Measurements from ENCODE around the gene NFATC3.

NFATC3 gene

DNA sequence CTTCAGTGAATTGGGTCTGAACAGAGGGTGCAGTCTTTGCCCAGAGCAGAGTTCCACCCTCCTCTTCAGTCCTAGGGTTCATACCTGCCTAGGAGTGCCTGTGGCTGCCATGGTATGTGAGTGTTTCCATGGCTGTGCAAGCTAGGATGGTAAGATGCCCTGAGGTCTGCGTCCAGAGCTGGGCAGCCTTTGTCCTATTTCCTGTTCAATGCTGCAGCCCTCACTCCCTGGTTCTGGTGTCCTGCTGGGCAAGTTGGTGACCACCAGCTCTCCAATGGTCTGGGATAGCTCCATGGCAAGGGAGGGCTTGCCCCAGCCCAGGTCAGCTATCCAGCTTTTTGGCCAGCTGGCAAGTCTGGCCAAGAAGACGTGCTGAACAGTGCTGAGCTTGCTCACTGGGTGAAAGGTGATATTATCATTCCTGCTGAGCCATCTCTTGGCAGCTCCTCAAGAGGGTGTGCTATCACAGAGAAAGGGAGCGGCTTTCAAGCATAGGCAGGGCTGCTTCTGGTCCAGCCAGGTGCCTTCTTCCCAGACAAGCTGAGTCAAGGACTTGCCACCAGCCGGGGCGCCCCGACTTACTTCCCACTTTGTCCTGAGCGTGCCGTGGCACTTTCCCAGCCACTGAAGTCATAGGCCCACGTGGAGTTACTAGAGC lies 13.0 kb upstream of the NFATC3 start:
- DNase-seq (ENCODE audit: low read depth), result no peak

DNA sequence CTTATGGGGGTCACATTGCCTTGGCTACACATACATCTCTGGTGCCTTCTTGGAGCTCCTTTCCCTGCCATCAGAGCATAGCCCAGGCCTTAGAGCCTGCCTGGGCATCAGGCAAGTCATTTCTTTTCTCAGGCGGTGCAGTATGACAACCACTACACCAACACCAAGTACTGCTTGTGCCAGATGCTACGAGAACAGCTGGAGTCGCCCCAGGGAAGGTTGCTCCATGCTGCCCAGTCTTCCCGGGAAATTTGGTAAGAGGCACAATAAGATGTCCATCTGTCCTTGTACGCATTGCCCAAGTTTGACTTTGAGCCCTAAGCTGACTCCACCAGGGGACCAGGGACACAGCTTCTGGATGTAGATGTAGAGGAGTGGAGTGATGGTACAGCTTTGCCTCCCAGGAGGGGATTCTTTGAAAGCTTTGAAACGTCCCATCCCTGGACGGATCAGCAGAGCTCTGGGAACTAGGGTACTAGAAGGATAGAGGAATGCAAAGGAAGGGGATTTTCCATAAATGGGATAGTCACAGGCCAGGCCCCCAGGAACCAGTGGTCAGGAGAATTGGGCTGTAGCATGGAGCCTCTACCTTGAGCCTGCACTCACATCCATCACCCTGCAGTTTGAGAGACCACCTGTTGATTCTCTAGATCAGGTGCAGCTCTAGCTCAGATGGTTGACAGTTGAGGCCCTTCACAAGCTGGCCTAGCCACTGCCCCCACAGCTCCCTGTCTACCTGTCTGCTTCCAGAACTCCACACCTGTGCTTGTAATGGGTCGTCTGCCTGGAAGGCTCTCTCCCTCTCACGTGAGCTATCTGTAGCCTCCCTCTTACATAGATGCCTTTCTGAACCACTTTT lies 11.0 kb upstream of the NFATC3 start:
- DNase-seq (ENCODE audit: low read depth), result no peak

DNA sequence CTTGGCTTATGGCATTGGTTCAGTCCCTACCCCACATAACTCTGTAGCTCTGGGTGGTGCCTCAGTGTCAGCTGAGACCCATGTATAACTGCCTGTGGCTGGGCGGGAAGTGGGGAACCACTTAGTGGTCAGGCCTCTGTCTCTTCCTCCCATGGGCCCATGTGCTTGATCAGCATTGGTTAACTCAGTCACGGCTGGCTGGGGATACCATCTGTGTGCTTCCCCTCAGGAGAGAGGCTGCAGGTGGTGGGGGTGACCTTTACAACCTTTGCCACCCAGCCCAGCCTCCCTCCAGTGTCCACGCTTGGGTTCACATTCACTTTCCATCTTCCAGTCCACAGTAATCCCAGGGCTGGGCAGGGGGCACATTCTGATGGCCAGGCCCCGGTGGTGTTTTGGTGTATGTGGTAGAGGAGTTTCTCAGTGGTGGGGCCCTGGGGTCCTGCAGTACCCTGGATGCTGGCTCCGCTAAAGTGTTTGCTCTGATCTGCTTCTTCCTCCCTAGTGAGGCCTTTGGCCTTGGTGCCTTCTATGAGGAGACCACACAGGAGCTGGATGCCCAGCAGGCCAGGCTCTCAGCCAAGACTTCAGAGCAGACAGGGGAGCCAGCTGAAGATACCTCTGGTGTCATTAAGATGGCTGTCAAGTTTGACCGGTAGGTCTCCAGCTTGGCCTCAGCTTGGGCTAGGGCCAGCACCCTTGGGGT lies 10.2 kb upstream of the NFATC3 start:
- peak; percentile 47 for DNase-seq (ENCODE audit: low read depth)

DNA sequence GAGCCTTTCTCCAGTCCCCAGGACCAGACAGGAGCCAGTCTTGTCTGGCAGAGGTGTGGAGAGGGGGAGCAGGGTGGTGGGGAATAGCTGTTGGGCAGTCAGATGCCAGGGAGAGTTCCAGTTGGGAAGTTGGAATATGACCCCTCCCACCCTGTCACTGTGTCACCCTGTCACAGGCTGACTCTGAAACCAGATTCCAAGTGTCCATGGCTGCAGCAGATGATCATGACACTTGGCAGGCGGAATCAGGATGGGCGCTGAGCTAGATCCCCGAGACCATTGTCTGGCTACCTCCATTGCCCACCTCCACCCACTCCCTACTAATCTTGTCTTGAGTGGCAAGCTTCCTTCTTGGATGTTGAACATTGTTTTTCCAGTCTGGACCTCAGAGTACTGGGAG lies 9.2 kb upstream of the NFATC3 start:
- DNase-seq (ENCODE audit: low read depth), result no peak

DNA sequence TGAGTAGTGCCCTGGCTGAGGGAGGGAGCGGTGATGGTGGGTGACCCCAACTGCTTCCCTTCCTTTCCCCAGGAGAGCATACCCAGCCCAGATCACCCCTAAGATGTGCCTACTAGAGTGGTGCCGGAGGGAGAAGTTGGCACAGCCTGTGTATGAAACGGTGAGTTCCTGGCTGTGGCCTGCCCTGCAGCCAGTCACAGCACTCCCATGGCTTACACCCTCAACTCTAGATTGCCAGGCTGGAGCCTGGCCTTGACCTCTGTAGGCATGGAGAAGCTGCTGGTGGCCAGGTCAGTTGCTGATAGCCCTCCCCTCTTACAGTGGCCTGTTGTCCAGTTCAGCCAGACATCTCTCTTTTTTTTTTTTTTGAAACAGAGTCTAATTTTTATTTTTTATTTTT lies 8.6 kb upstream of the NFATC3 start:
- no peak for DNase-seq (ENCODE audit: low read depth)

DNA sequence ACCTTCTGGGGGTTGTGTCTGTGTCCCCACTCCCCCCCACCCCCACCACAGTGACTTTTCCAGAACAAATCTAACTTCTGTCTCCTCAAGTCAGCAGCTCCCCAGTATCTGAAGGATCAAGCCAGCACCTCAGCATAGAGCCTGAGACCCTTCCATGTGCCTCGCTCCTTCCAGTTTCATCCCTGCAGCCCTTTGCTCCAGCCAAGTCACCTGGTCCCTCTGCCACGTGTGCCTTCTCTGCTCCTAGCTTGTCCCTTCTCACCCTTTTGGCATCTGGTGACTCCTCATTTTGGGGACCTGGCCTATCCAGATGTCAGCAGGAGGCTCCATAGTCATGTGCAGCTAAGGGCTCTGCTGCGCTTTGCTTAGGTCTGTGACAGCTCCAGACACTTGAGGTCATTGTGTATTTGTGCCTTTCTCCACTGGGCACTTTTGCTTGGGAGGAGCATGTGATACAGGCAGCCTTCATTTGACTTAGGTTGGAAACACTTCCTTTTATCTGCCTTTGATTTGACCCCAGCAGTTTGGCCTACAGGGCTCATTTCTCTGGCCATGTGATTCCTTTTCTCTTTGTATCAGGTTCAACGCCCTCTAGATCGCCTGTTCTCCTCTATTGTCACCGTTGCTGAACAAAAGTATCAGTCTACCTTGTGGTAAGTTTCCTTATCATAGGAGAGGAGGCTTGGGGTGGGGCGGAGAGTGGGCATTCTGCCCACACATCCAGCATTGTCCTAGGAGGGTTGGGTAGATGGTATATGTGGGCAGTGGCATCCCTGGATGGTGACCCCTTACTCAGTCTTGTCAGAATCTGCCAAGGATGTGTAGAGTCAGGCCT lies 7.1 kb upstream of the NFATC3 start:
- no peak for DNase-seq (ENCODE audit: low read depth)

DNA sequence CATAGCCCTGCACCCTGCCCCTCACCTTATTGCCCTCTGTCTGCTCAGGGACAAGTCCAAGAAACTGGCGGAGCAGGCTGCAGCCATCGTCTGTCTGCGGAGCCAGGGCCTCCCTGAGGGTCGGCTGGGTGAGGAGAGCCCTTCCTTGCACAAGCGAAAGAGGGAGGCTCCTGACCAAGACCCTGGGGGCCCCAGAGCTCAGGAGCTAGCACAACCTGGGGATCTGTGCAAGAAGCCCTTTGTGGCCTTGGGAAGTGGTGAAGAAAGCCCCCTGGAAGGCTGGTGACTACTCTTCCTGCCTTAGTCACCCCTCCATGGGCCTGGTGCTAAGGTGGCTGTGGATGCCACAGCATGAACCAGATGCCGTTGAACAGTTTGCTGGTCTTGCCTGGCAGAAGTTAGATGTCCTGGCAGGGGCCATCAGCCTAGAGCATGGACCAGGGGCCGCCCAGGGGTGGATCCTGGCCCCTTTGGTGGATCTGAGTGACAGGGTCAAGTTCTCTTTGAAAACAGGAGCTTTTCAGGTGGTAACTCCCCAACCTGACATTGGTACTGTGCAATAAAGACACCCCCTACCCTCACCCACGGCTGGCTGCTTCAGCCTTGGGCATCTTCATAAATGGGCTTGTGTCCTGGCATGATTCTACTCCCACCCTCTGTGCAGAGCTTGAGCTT lies 6.3 kb upstream of the NFATC3 start:
- no peak for DNase-seq (ENCODE audit: low read depth)

DNA sequence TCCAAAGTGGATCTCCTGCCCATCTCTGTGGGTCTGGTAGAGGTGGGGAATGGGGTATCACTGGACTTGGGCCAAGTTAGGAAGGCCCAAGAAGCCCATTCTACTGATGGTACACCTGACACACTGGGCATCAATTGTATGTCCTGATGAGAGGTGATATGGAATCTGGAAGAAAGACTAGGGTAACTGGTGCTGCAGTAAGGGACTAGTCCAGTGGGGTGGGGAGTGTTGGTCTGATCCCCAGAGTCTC lies 5.9 kb upstream of the NFATC3 start:
- DNase-seq (ENCODE audit: low read depth), result no peak

DNA sequence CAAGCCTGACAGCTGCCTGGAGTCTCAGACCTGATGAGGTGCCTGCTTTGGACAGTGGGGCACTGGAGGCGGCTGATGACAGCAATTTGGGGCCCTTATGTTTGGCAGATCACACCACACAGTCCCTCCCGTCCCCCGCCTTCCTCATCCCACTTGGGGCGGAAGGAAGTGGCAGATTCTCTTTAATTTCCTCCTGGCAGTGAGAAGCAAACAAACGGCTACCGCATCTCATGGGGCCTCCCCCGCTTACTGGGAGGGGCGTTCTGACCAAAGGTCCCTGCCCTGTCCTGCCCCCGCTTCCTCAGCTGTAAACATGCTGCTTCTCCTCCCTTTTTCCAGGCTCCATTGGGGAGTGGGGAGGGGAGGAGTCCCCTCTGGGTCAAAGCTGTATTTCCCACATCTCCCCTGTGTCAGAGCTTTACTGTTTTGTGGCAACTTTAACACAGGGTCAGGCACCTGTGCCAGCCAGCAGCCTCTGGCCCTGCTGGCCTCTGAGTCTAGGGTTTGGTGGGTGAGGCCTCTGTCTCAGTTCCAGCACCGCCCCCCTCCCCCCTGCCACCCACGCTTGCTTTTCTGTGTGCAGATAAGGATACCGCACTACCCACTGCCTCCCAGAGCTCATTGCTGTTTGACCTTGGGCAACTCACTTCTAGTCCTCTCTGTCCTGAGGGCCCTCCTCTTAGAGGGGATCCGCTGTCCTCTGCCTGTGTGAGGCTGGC lies 5.4 kb upstream of the NFATC3 start:
- DNase-seq (ENCODE audit: low read depth), result peak; percentile 58

DNA sequence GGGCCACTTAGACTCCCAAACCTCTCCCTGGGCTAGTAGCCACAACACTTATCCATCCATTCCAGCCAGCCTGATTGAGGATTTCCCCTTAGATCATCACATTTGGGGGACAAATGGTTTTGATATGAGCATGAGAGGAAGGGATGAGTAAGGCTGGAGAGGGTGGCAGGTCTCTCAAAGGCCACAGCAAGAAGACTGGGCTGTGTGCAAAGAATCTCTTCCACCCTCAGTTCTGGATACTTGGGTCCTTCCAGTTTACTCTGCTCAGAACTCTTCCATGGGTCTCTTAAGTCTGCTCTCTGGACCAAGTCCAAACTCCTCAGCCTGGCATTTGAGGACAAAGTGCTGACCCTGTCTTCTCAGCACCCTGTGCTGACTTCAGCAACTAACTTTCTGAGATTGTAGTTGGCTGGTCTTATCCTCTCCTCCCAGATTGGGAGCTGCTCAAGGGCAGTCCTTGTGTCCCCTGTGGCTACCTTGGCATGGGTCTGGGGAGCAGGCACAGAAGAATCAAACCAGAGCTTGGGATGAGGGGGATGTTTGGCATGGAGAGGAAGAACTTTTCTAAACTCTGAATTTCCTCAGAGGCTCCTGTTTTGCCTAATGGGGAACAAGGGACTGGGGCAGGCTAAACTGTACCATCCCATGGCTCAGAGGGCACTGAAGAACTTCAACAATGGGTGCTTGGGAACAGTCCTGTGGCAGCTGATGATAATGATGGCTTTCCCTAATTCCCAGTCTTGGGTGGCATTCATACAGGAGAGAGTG lies 3.1 kb upstream of the NFATC3 start:
- DNase-seq (ENCODE audit: low read depth), result no peak

DNA sequence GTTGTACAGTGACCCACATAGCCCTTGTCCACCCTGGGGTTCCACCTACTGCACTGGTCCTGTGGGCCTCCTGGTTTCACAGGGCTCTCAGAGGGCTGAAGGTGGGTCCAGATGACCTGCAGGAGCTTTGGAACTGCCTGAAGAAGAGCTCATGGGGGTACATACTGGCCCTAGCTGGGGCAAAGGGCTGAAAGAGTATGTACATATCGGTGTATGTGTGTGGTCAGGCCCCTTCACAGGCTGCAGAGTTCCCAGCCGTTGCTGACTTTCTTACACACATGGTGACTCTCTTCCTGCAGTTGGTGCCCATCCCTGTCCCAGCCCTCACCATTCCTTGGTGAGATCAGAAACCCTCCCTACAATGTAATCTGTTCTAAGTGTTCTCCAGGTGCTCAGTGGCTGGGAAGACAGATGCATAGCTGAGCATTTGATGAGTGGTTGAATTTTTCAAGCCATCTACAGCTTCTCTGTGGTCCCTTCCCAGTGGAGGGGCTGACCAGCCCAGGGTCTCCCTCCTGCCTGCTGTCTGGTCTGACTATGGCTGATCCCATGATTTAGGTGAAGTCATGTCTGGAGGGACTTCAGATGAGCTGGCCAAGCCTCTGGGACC lies 2.4 kb upstream of the NFATC3 start:
- DNase-seq (ENCODE audit: low read depth), result no peak

DNA sequence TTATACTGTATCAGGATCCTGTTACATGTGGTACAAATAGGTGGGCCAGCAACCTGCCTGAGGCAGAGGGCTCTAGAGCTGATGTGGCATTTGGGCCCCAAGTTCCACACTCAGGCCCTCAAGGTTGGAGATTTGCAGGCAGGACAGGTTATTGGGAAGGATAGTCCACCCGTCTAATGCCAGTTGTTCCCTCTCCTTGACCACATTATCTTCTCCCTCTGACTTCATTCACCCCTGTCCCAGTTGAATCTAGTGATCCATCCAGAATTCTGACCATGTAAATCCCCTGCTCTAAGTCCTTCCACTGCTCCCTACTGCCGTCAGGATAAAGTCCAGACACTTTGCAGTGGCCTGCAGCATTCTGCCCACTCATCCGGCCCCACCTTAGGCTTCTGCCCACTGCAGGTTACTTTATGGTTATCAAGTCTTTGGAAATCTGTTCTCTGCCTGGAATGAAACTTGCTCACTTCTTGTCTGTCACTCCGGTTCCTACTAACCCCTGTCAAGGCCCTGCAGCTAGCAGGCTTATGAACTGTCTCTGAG lies 1.9 kb upstream of the NFATC3 start:
- DNase-seq (ENCODE audit: low read depth), result no peak

DNA sequence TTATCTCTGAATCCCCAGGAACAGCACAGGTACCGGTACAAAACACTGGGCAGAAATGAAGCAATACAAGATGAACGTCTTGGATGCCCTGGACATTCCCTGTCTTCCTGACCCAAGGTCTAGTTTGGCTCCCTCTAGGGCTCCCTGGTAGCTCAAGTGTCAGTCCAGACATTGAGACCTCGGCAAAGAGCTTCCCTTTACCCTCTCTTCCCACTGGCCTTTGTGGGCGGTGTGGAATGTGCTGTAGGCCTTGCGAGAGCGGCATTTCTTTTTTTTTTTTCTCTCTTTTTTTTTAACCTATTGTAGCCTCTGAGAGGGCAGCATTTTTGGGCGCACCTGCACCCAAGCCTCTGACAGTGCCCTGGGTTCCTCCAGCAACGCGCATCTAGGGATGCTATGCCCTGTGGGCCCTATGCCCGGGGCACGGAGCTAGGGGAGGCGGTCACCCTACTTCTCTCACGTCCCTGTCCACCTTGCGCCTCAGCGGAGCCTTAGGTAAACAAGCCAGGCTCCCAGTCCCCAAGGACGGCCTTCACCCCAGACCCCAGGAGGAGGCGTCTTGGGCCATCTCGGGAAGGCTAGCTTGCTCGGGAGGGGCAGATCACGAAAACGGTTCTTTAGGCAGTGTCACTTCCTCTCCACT lies 1.2 kb upstream of the NFATC3 start:
- no peak for DNase-seq (ENCODE audit: low read depth)

DNA sequence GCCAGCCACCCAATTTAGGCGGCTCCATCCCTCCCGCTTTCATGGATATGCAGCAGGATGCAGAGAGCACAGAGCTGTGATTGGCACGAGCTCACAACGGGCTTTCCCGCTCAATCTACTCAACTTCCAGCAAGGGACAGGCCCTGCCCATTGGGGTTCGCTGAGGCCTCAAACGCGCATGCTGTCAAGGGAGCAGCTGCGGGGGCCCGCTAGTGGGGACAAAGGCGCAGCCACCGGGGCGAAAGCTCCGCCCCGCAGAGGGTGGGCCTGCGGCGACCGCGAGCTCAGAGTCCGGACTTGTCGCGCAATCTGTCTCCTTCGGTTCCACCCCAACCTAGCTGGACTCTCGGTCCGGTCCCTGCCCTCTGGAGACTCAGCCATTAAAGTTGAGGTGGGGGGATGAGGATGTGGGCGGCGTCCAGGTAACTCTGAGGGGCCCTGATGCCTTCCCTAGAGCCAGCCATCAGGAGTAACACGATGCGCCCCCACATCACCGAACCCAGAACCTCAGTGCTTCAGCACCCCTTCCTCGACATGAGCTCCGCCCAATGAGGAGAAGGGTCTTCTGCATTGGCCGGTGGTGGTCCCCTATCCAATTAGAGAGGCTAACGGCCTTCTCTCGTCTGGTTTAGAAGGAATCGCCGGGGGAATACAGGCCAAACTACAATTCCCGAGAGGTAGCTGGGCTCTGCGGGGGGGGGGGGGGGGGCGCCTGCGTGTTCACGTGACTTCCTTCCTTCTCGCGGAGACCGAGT lies 489 bp upstream of the NFATC3 start:
- peak; percentile 75 for DNase-seq (ENCODE audit: low read depth)

DNA sequence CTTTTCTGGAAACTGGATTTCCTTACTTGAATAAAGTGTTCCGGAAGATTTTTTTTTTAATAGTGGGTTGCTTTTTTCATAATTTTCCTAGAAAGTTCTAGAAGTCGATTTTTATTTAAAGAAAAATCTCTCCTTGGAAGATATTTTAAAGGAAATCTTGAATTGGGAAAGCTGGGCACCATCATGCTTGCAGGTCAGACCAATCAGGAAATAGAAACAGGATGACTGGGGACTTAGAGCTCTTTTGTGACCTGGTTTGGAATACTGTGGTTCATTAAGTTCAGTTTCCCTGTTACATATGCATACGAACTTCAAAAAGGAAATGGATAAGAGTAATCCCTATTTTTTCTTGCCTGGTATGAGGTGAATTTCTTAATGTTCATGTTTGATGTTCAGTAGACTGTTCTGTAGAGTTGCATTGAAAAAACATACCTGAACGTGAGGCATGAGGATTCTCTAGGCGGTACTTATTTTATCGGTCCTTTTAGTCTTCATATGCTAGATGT lies 1.2 kb downstream of the NFATC3 start:
- DNase-seq (ENCODE audit: low read depth), result no peak

DNA sequence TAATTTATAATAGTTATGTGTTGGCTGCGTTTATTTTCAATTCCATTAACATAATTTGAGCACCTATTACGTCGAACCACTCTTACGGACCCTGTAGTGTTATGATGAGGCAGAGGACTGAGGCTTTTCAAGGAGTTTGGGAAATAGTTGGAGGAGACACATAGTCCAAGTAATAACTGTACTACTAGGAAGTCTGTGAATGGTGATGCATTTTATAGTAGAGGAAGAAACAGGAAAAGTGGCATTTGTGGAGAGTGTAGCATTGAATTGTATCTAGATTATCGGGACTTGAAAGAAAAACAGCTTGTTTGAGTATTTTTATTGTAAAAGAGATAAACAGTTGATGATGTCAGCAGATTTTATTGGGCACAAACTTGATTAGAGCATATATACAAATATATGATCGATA lies 1.7 kb downstream of the NFATC3 start:
- DNase-seq (ENCODE audit: low read depth), result no peak

DNA sequence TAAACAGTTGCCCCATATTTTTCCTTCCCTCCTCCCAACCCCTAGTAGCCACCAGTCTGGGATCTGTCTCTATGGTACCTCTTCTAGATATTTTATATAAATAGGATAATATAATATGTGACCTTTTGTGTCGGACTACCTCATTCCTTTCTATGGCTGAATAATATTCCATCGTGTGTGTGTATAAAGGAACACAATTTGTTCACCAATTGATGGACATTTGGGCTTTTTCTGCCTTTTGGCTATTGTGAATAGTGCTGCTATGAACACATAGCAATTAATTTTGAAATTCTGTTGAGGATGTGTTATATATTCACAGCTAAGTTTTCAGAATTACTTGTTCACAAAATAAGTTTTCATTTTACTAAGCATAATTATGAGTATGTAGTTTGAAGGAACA lies 2.5 kb downstream of the NFATC3 start:
- DNase-seq (ENCODE audit: low read depth), result no peak
